ENCODE measurements around the gene MAD2L2. TPM values are rescaled to one million over a fixed set of nuclear protein-coding genes. Genes with fewer than 3 reads are reported as not detected.

MAD2L2 gene
- total RNA-seq, 1 donor from 2014 or later = 28.0 TPM

GRCh38 chr1:11701981-11702803 lies 21.2 kb upstream of the MAD2L2 start:
- Mint-ChIP-seq H3K27ac (ENCODE audit: unreplicated experiment) (no peak overlapping the region), H3K4me1 (ENCODE audit: unreplicated experiment) (no peaks in the 10 kb centered on the region), H3K9me3 (ENCODE audit: unreplicated experiment) (no peaks in the 10 kb centered on the region), H3K4me3 (ENCODE audit: unreplicated experiment) (no peak overlapping the region), H3K27me3 (ENCODE audit: unreplicated experiment) (peaks cover 3% of the 10 kb centered on the region), H3K36me3 (ENCODE audit: low read depth, unreplicated experiment) (no peaks in the 10 kb centered on the region)
- no peak for DNase-seq (ENCODE audit: low spot score)
- no peak for TF ChIP-seq CTCF (IDR thresholded peaks at IDR 0.05; ENCODE audit: unreplicated experiment)

- H3K4me1 Mint-ChIP-seq (ENCODE audit: unreplicated experiment) = no peaks in the 10 kb centered on the region
- H3K27me3 Mint-ChIP-seq (ENCODE audit: unreplicated experiment) = no peaks in the 10 kb centered on the region
- no peak overlapping the region for H3K27ac Mint-ChIP-seq (ENCODE audit: unreplicated experiment)
- no peak overlapping the region for H3K4me3 Mint-ChIP-seq (ENCODE audit: unreplicated experiment)
- H3K9me3 Mint-ChIP-seq (ENCODE audit: unreplicated experiment) = no peaks in the 10 kb centered on the region
- H3K36me3 Mint-ChIP-seq (ENCODE audit: low read depth, unreplicated experiment) = no peaks in the 10 kb centered on the region
- DNase-seq (ENCODE audit: low spot score) = no peak
- no peak for TF ChIP-seq CTCF (IDR thresholded peaks at IDR 0.05; ENCODE audit: unreplicated experiment)
Observed at GRCh38 chr1:11701551-11701961, 20.6 kb upstream of the MAD2L2 start.

- H3K4me3 Mint-ChIP-seq (ENCODE audit: unreplicated experiment) = no peak overlapping the region
- DNase-seq (ENCODE audit: low spot score) = no peak
Observed at GRCh38 chr1:11700601-11701467, 19.9 kb upstream of the MAD2L2 start.

GRCh38 chr1:11697893-11698210 lies 16.9 kb upstream of the MAD2L2 start:
- Mint-ChIP-seq H3K36me3 (ENCODE audit: low read depth, unreplicated experiment) (no peaks in the 10 kb centered on the region), H3K27ac (ENCODE audit: unreplicated experiment) (no peak overlapping the region), H3K4me3 (ENCODE audit: unreplicated experiment) (no peak overlapping the region), H3K9me3 (ENCODE audit: unreplicated experiment) (no peaks in the 10 kb centered on the region), H3K27me3 (ENCODE audit: unreplicated experiment) (peaks cover 7% of the 10 kb centered on the region), H3K4me1 (ENCODE audit: unreplicated experiment) (peaks cover 3% of the 10 kb centered on the region)
- no peak for TF ChIP-seq CTCF (IDR thresholded peaks at IDR 0.05; ENCODE audit: unreplicated experiment)
- no peak for DNase-seq (ENCODE audit: low spot score)

More at GRCh38 chr1:11700601-11701467, 19.9 kb upstream of the MAD2L2 start:
- Mint-ChIP-seq H3K9me3 (ENCODE audit: unreplicated experiment) (no peaks in the 10 kb centered on the region), H3K27ac (ENCODE audit: unreplicated experiment) (no peak overlapping the region), H3K27me3 (ENCODE audit: unreplicated experiment) (peaks cover 2% of the 10 kb centered on the region), H3K4me1 (ENCODE audit: unreplicated experiment) (no peaks in the 10 kb centered on the region), H3K36me3 (ENCODE audit: low read depth, unreplicated experiment) (no peaks in the 10 kb centered on the region)
- no peak for TF ChIP-seq CTCF (IDR thresholded peaks at IDR 0.05; ENCODE audit: unreplicated experiment)
